ENCODE measurements around the gene ME3. TPM values are rescaled to one million over a fixed set of nuclear protein-coding genes. Genes with fewer than 3 reads are reported as not detected.

Gene ME3
- total and polyA plus RNA-seq, 4 donors = 7.4 to 38.7 (median 21.2) TPM

GRCh38 chr11:86575208-86575855 is 97.1 kb downstream of the ME3 start:
- Histone ChIP-seq H3K4me1 (ENCODE audit: control insufficient read depth in 5 of 5, insufficient read depth in 5 of 5, low read length in 5 of 5) (peaks cover 0 to 23% (median 13%) of the 10 kb centered on the region in 5 donors), H3K36me3 (ENCODE audit: control insufficient read depth in 4 of 4, insufficient read depth in 4 of 4, low read length in 4 of 4) (no peaks in the 10 kb centered on the region), H3K27ac (ENCODE audit: low read depth in 1 of 2, low read length in 1 of 2) (no peak overlapping the region), H3K9me3 (ENCODE audit: control insufficient read depth in 4 of 4, insufficient read depth in 3 of 4, low read length in 3 of 4) (peaks cover 0 to 1% (median 0%) of the 10 kb centered on the region in 4 donors), H3K9ac (ENCODE audit: insufficient read depth in 1 of 2, low read length in 2 of 2) (no peak overlapping the region), H3K4me3 (no peak overlapping the region), H3K27me3 (ENCODE audit: control insufficient read depth in 3 of 3, insufficient read depth in 3 of 3, low read length in 2 of 3) (no peaks in the 10 kb centered on the region)
- TF ChIP-seq, protein P1, sequence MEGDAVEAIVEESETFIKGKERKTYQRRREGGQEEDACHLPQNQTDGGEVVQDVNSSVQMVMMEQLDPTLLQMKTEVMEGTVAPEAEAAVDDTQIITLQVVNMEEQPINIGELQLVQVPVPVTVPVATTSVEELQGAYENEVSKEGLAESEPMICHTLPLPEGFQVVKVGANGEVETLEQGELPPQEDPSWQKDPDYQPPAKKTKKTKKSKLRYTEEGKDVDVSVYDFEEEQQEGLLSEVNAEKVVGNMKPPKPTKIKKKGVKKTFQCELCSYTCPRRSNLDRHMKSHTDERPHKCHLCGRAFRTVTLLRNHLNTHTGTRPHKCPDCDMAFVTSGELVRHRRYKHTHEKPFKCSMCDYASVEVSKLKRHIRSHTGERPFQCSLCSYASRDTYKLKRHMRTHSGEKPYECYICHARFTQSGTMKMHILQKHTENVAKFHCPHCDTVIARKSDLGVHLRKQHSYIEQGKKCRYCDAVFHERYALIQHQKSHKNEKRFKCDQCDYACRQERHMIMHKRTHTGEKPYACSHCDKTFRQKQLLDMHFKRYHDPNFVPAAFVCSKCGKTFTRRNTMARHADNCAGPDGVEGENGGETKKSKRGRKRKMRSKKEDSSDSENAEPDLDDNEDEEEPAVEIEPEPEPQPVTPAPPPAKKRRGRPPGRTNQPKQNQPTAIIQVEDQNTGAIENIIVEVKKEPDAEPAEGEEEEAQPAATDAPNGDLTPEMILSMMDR (IDR thresholded peaks at IDR 0.05; ENCODE audit: control extremely low read depth, extremely low read depth) = no peak
- DNase-seq (no peak), ATAC-seq (ENCODE audit: insufficient read depth, low FRiP score) (no peak)
- 91 to 96% methylated on average over 3 to 7 of the region's 7 CpGs for WGBS, 2 donors

DNA sequence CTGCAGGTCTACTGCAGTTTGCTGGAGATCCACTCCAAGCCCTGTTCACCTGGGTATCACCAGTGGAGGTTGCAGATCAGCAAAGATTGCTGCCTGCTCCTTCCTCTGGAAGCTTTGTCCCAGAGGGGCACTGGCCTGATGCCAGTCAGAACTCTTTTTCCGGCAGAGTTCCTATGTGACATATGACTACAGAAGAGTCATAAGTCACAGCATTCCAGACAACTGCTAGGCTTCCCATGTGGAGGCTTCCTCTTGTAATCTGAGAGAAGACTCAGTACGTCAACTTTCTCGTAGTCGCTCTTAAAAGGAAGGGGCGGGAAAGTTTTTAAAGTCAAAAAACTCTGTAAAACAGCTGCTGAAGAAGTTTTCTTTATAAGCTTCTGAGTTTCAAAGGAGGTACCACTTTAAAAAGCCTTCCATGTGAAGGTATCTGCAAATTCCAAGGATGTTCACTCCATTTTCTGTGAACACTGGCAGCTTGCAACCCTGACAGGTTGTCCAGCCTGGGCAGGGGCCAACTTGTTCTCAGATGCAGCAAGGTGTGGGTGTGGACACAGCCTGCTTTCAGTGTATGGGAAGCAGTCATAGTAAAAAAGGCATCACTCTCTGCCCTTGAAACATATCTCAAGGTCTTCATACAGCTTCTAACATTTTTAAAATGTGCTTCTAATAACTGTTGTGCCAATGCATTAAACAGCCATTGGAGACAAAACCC is 97.8 kb downstream of the ME3 start:
- H3K4me3 ChIP-seq = no peak overlapping the region
- H3K4me1 ChIP-seq (ENCODE audit: control insufficient read depth in 5 of 5, insufficient read depth in 5 of 5, low read length in 5 of 5) = peaks cover 0 to 21% (median 13%) of the 10 kb centered on the region in 5 donors
- peak in 2 of 3 donors; percentile 18 to 43 for DNase-seq
- H3K36me3 ChIP-seq (ENCODE audit: control insufficient read depth in 4 of 4, insufficient read depth in 4 of 4, low read length in 4 of 4) = no peaks in the 10 kb centered on the region
- H3K27ac ChIP-seq (ENCODE audit: low read depth in 1 of 2, low read length in 1 of 2) = no peak overlapping the region
- 61 to 81% methylated on average over 5 of the region's 5 CpGs for WGBS, 2 donors
- H3K9ac ChIP-seq (ENCODE audit: insufficient read depth in 1 of 2, low read length in 2 of 2) = no peak overlapping the region
- H3K9me3 ChIP-seq (ENCODE audit: control insufficient read depth in 4 of 4, insufficient read depth in 3 of 4, low read length in 3 of 4) = peaks cover 0 to 1% (median 0%) of the 10 kb centered on the region in 4 donors
- no peak for ATAC-seq (ENCODE audit: insufficient read depth, low FRiP score)
- TF ChIP-seq, protein P1 (IDR thresholded peaks at IDR 0.05; ENCODE audit: control extremely low read depth, extremely low read depth) = no peak
- no peaks in the 10 kb centered on the region for H3K27me3 ChIP-seq (ENCODE audit: control insufficient read depth in 3 of 3, insufficient read depth in 3 of 3, low read length in 2 of 3)

DNA sequence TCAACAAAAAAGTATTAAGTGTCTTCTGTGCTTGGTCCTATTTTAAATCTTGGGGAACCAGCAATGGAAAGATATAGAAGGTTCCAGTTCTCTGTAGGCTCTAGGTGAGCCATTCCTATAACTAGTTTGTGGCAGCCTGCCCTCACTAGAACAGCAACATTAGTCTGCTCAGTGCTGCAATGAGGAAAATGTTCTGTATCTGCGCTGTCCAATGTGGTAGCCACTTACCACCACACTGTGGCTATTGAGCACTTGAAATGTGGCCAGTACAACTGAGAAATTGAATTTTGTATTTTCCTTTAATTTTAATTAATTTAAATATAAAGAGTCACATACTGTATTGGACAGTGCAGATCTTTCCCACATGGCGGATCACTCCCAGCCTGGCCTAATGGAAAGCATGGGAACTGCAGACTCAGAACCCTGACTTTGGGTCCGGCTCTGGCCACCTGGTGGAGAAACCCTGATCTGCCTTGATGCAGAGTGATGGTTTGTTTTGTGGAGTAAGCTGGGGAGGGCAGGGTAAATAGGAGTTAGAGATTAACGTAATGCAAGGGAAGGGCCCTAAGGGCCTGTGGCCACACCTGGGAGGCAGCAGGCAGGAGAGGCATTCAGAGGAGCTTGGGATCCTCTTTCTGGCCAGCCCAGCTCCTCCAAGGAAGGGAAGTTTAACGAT is 101.0 kb downstream of the ME3 start:
- TF ChIP-seq, protein P1 (IDR thresholded peaks at IDR 0.05; ENCODE audit: control extremely low read depth, extremely low read depth) = no peak
- DNase-seq = peak in 1 of 3 donors; percentile 22
- no peak for ATAC-seq (ENCODE audit: insufficient read depth, low FRiP score)
- H3K4me1 ChIP-seq (ENCODE audit: control insufficient read depth in 5 of 5, insufficient read depth in 5 of 5, low read length in 5 of 5) = peaks cover 0 to 7% (median 3%) of the 10 kb centered on the region in 5 donors
- H3K4me3 ChIP-seq = no peak overlapping the region
- no peaks in the 10 kb centered on the region for H3K36me3 ChIP-seq (ENCODE audit: control insufficient read depth in 4 of 4, insufficient read depth in 4 of 4, low read length in 4 of 4)
- H3K9ac ChIP-seq (ENCODE audit: insufficient read depth in 1 of 2, low read length in 2 of 2) = no peak overlapping the region
- no peak overlapping the region for H3K27ac ChIP-seq (ENCODE audit: low read depth in 1 of 2, low read length in 1 of 2)
- 90 to 95% methylated on average over 5 of the region's 5 CpGs for whole genome bisulfite sequencing, 2 donors
- H3K9me3 ChIP-seq (ENCODE audit: control insufficient read depth in 4 of 4, insufficient read depth in 3 of 4, low read length in 3 of 4) = peaks cover 0 to 1% (median 0%) of the 10 kb centered on the region in 4 donors
- H3K27me3 ChIP-seq (ENCODE audit: control insufficient read depth in 3 of 3, insufficient read depth in 3 of 3, low read length in 2 of 3) = no peaks in the 10 kb centered on the region
